Measurements from ENCODE around the gene UBE2L3. TPM values are rescaled to one million over a fixed set of nuclear protein-coding genes. Genes with fewer than 3 reads are reported as not detected.

UBE2L3 gene
- total RNA-seq, 1 experiment from 2014 or later = 66.6 TPM

DNA sequence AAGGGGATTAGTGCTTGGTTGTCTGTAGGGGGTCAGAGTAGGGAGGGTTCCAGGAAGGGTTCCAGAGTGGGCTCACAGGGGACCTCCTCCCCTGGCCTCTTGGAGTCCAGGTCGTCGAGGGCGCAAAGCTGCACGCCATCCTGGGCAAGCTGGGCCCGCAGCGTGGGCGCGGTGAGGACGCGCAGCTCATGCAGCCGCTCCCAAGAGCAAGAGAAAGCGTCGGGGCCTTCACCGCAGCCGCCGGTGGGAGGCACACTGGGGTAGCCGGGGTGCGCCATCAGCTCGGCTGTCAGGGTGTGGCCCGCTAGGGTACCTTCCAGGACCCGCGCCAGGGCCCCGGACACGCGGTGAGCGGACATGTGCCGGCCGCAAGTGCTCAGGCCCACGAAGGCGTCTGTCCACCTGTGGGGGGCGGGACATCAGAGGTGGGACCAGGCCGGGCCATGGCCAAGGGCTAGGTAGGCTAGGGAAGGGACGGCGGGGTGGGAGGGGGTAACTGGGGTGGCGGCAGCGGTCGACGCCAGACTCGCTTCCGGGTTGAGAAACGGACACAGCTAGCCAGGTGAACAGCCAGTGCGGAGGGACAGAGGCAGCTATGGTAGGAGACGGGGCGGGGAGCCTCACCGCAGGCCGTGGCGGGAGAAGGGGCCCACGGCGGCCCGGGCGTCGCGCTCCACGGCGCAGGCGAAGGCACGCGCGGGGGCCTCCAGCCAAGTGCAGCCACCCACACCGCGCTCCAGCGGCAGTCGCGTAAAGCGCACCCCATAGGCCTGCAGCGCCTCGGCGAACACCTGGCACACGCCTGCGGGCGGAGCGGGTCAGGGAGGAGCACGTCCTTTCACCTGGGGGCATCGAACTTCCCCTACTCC is 61.1 kb downstream of the UBE2L3 start:
- peak overlapping the region; percentile 84 for H3K4me3 Mint-ChIP-seq (ENCODE audit: low read depth, unreplicated experiment)
- BruUV-seq (replicated peaks) = no TSS peak
- H3K27ac Mint-ChIP-seq (ENCODE audit: unreplicated experiment) = peak overlapping the region; percentile 71
- TF ChIP-seq, protein P1, sequence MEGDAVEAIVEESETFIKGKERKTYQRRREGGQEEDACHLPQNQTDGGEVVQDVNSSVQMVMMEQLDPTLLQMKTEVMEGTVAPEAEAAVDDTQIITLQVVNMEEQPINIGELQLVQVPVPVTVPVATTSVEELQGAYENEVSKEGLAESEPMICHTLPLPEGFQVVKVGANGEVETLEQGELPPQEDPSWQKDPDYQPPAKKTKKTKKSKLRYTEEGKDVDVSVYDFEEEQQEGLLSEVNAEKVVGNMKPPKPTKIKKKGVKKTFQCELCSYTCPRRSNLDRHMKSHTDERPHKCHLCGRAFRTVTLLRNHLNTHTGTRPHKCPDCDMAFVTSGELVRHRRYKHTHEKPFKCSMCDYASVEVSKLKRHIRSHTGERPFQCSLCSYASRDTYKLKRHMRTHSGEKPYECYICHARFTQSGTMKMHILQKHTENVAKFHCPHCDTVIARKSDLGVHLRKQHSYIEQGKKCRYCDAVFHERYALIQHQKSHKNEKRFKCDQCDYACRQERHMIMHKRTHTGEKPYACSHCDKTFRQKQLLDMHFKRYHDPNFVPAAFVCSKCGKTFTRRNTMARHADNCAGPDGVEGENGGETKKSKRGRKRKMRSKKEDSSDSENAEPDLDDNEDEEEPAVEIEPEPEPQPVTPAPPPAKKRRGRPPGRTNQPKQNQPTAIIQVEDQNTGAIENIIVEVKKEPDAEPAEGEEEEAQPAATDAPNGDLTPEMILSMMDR (IDR thresholded peaks at IDR 0.05; ENCODE audit: unreplicated experiment) = no peak
- peaks cover 24% of the 10 kb centered on the region for H3K4me1 Mint-ChIP-seq (ENCODE audit: low read depth, unreplicated experiment)
- intact Hi-C loops (cut with micrococcal nuclease; ENCODE audit: unreplicated experiment) = no loop called here
- peaks cover 65% of the 10 kb centered on the region for H3K36me3 Mint-ChIP-seq (ENCODE audit: insufficient read depth, unreplicated experiment)
- CTCF ChIA-PET = interaction anchor here (0.5 to 2.8 kb wide), 7 partner anchors 14 to 60 kb away, joined by 3 to 42 read pairs (median 3); partner anchors contain the start of gene SDF2L1
- no peak for DNase-seq
- no peaks in the 10 kb centered on the region for H3K9me3 Mint-ChIP-seq (ENCODE audit: low read depth, unreplicated experiment)
- no peaks in the 10 kb centered on the region for H3K27me3 Mint-ChIP-seq (ENCODE audit: unreplicated experiment)

DNA sequence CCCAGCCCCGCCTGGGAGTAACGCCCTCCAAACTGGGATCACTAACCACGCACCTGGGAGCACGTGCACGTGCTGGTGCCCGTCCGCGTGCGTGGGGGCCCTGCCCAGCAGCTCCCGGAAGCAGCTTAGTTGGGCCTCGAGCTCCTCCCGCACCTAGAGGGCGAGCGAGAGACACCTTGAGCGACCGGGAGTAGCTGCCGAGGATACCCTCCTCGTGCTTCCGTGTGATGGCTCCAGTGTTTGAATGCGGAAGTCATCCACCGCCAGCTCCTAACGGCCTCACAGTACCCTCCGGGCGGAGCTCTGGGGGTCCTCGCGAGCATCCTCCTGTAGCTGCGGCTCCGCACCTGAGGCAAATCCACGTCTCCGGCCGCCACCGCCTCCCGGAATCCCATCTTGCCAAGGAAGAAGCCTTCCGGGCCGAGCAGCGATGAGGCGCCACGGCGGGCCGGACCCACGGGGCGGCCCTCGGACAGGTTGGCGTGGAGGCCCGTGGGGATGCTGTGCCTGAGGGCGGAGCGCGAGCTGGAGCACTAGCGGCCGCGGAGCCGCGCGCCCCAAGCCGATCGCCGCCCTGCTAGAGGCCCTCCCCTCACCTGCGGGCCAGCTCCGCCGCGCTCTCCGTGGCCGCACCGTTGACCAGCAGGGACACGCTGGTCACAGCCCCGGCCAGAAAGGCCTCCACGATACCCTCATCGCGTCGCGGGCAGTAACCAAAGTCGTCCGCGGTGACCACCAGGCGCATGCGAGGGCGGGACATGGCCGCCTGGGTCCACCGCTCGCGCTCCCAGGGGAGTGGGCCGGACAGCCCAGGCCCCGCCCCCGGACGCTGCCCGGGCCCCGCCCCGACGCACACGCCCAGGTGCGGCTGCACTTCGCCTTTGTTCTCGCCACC is 62.0 kb downstream of the UBE2L3 start, which contains the start of gene YDJC:
YDJC (minus strand) TSS at position 768 of the 895 bp plus-strand sequence; CDS start at position 760, 8 bp downstream.
- H3K27me3 Mint-ChIP-seq (ENCODE audit: unreplicated experiment) = no peaks in the 10 kb centered on the region
- intact Hi-C loops (cut with micrococcal nuclease; ENCODE audit: unreplicated experiment) = loop anchor here (1.0 kb wide), 1 partner anchor 22 kb away; no protein-coding TSS in a partner anchor
- TSS peak; percentile 69 for BruUV-seq (replicated peaks)
- H3K4me3 Mint-ChIP-seq (ENCODE audit: low read depth, unreplicated experiment) = peak within 1 kb of the TSS; percentile 84
- TF ChIP-seq, protein P1 (IDR thresholded peaks at IDR 0.05; ENCODE audit: unreplicated experiment) = peak; percentile 69
- DNase-seq = peak; percentile 99
- CTCF ChIA-PET = interaction anchor here (0.6 to 2.8 kb wide), 6 partner anchors 13 to 105 kb away, joined by 3 to 42 read pairs (median 5); partner anchors contain the start of gene SDF2L1
- H3K4me1 Mint-ChIP-seq (ENCODE audit: low read depth, unreplicated experiment) = peaks cover 20% of the 10 kb centered on the region
- H3K36me3 Mint-ChIP-seq (ENCODE audit: insufficient read depth, unreplicated experiment) = peaks cover 59% of the 10 kb centered on the region
- no peaks in the 10 kb centered on the region for H3K9me3 Mint-ChIP-seq (ENCODE audit: low read depth, unreplicated experiment)
- peak within 1 kb of the TSS; percentile 71 for H3K27ac Mint-ChIP-seq (ENCODE audit: unreplicated experiment)

DNA sequence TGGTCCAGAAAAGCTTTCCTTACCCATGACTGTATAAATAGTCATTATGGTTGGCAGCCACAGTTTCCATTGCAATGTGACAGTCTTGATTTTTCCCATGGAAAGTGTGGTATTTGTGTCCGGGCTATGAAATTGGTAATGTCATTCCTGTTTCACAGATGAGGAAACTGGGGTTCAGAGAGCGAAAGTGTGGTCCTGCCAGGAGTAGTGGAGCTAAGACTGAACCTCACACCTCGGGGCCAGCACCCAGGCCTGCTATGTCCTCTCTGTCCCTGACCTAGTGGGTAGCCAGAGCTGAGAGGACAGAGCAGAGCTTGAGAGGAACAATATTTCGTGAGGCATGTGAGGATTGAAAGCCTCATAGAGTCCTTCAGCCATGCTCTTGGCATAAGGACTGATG is 63.5 kb downstream of the UBE2L3 start:
- Mint-ChIP-seq H3K4me1 (ENCODE audit: low read depth, unreplicated experiment) (peaks cover 11% of the 10 kb centered on the region), H3K27ac (ENCODE audit: unreplicated experiment) (peak overlapping the region; percentile 71), H3K4me3 (ENCODE audit: low read depth, unreplicated experiment) (no peak overlapping the region), H3K36me3 (ENCODE audit: insufficient read depth, unreplicated experiment) (peaks cover 44% of the 10 kb centered on the region), H3K27me3 (ENCODE audit: unreplicated experiment) (no peaks in the 10 kb centered on the region), H3K9me3 (ENCODE audit: low read depth, unreplicated experiment) (no peaks in the 10 kb centered on the region)
- CTCF ChIA-PET = interaction anchor here (0.6 to 1.4 kb wide), 4 partner anchors 10 to 538 kb away, joined by 3 to 14 read pairs (median 4); partner anchors contain the start of gene SDF2L1
- BruUV-seq (replicated peaks) = no TSS peak
- no peak for DNase-seq
- intact Hi-C loops (cut with micrococcal nuclease; ENCODE audit: unreplicated experiment) = no loop called here
- TF ChIP-seq, protein P1 (IDR thresholded peaks at IDR 0.05; ENCODE audit: unreplicated experiment) = no peak

DNA sequence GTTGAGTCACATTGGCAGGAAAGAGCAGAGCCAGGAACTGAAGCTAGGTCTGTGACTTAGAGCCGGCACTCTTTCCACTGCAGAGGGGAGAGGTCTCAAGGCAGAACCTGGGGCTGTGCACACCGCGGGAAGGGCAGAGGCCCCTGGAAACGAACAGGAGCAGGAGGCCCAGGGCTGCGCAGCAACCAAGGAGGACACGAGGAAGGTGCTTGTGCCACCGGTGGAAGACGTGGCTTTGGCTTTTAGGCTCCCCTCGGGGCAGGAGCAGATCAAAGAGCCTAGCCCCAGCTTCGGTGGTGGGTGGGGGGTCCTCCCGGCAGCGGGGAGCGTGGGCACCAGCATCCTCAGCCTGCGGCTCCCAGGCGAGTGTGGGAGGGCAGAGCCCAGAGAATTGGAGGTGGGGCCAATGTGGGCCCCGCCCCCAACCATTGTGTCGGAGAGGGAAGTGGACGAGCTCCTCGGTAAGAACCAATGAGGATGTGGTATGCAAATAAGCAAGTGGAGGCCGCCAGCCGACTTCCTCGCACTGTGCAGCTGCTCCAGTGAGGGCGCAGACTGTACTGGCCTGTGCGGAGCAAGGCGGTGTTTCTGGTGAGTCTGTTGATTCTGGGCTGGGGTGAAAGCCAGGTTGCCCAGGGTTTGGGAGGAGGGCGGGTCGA is 64.9 kb downstream of the UBE2L3 start, which contains the start of gene CCDC116:
CCDC116 (plus strand) TSS at position 524 of the 659 bp plus-strand sequence. CDS start 422 bp downstream, outside the sequence.
- no peak for DNase-seq
- Mint-ChIP-seq H3K9me3 (ENCODE audit: low read depth, unreplicated experiment) (no peaks in the 10 kb centered on the region), H3K4me1 (ENCODE audit: low read depth, unreplicated experiment) (peaks cover 11% of the 10 kb centered on the region), H3K27me3 (ENCODE audit: unreplicated experiment) (no peaks in the 10 kb centered on the region), H3K27ac (ENCODE audit: unreplicated experiment) (no peak within 1 kb of the TSS), H3K4me3 (ENCODE audit: low read depth, unreplicated experiment) (no peak within 1 kb of the TSS), H3K36me3 (ENCODE audit: insufficient read depth, unreplicated experiment) (peaks cover 34% of the 10 kb centered on the region)
- CTCF ChIA-PET = no interaction called here
- TF ChIP-seq, protein P1 (IDR thresholded peaks at IDR 0.05; ENCODE audit: unreplicated experiment) = no peak
- intact Hi-C loops (cut with micrococcal nuclease; ENCODE audit: unreplicated experiment) = no loop called here
- no TSS peak for BruUV-seq (replicated peaks)
